GM19023 (cell line): ENCODE measurements around the gene ELF3.
"Not testable (repeated sequence)": the region's sequence is repeated elsewhere in the genome, so short reads cannot be mapped to it uniquely, and the experiment has no call there.

ENCODE experiments used
- ATAC-seq: cut with Tn5 transposase; IDR thresholded peaks from one replicate; pipeline ENCODE4 v1.9.1; 2021; ENCODE audit warnings: mild to moderate bottlenecking, moderate library complexity; ENCODE audit not compliant: unreplicated experiment

ELF3 gene

GRCh38 chr1:202063093-202063492 lies 52.7 kb downstream of the ELF3 start:
- no peak for ATAC-seq

GRCh38 chr1:202064889-202065312 lies 54.5 kb downstream of the ELF3 start:
- not testable (repeated sequence) for ATAC-seq
